Colonic mucosa (tissue), 4 donors: ENCODE data around the gene TRABD2B. TPM values are rescaled to one million over a fixed set of nuclear protein-coding genes. Genes with fewer than 3 reads are reported as not detected.

Experiments used
- DNase-seq: peaks from one replicate; pipeline ENCODE4 v3.0.0-alpha.2; 2020
- H3K27ac ChIP-seq: fragments of 200-600 bp; one replicate; pipeline ENCODE4 v1.8.0; 2021
- H3K27me3 ChIP-seq: fragments of 200-600 bp; one replicate; pipeline ENCODE4 v1.8.0; 2021
- H3K36me3 ChIP-seq: fragments of 200-600 bp; one replicate; pipeline ENCODE4 v1.8.0; 2021
- H3K4me1 ChIP-seq: fragments of 200-600 bp; one replicate; pipeline ENCODE4 v1.8.0; 2021; ENCODE audit warnings: mild to moderate bottlenecking
- H3K4me3 ChIP-seq: fragments of 200-600 bp; one replicate; pipeline ENCODE4 v1.8.0; 2021
- H3K9ac ChIP-seq, 2 donors: one replicate each; pipeline ENCODE4 v1.7.0; 2013; ENCODE audit warnings: control low read depth in 2 of 2, low read depth in 2 of 2, low read length in 2 of 2
- H3K9me3 ChIP-seq: fragments of 200-600 bp; one replicate; pipeline ENCODE4 v1.8.0; 2021
- intact Hi-C: fragments of 100-400 bp; cut with DNase I; formaldehyde crosslinking; loops from one replicate; pipeline ENCODE4 v1.14.1; 2022
- total RNA-seq, 2 donors: library from RNA; stranded (reverse); fragmentation: NEBNext Ultra II Directional in 1 of 2; extraction: Animal tissue kit (Norgen Biotek cat#: 25700) in 1 of 2; gene quantifications; one replicate each; pipeline ENCODE4 v1.2.1, GENCODE V29; 2021
- TF ChIP-seq, protein P1 (sequence below): fragments of 200-600 bp; IDR thresholded peaks from one replicate; pipeline ENCODE4 v1.8.0; 2022; ENCODE audit warnings: antibody characterized with exemption, mild to moderate bottlenecking
- donor health status: healthy.
- donor health status: DM: no; HTN: no; CAD: no.
- donor health status: DM: no; HTN: no; CAD: no.

The TRABD2B gene
- total RNA-seq, 2 donors from 2014 or later, result 0.42 to 0.77 TPM

- no peaks in the 10 kb centered on the region for H3K4me1 ChIP-seq
- TF ChIP-seq, protein P1, sequence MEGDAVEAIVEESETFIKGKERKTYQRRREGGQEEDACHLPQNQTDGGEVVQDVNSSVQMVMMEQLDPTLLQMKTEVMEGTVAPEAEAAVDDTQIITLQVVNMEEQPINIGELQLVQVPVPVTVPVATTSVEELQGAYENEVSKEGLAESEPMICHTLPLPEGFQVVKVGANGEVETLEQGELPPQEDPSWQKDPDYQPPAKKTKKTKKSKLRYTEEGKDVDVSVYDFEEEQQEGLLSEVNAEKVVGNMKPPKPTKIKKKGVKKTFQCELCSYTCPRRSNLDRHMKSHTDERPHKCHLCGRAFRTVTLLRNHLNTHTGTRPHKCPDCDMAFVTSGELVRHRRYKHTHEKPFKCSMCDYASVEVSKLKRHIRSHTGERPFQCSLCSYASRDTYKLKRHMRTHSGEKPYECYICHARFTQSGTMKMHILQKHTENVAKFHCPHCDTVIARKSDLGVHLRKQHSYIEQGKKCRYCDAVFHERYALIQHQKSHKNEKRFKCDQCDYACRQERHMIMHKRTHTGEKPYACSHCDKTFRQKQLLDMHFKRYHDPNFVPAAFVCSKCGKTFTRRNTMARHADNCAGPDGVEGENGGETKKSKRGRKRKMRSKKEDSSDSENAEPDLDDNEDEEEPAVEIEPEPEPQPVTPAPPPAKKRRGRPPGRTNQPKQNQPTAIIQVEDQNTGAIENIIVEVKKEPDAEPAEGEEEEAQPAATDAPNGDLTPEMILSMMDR, result no peak
Observed at GRCh38 chr1:47780469-47780995, 216.7 kb downstream of the TRABD2B start.

GRCh38 chr1:47779613-47780012 is 217.6 kb downstream of the TRABD2B start:
- H3K27ac ChIP-seq, result no peak overlapping the region
- H3K4me1 ChIP-seq, result no peaks in the 10 kb centered on the region
- intact Hi-C loops, result no loop called here
- no peaks in the 10 kb centered on the region for H3K27me3 ChIP-seq
- H3K9me3 ChIP-seq, result no peaks in the 10 kb centered on the region
- DNase-seq, result no peak
- TF ChIP-seq, protein P1, result no peak
- no peaks in the 10 kb centered on the region for H3K36me3 ChIP-seq
- no peak overlapping the region for H3K4me3 ChIP-seq
- H3K9ac ChIP-seq, result no peak overlapping the region

More at GRCh38 chr1:47780469-47780995, 216.7 kb downstream of the TRABD2B start:
- Histone ChIP-seq H3K27ac (no peak overlapping the region), H3K36me3 (no peaks in the 10 kb centered on the region), H3K27me3 (no peaks in the 10 kb centered on the region), H3K9me3 (no peaks in the 10 kb centered on the region), H3K4me3 (no peak overlapping the region), H3K9ac (no peak overlapping the region)
- no peak for DNase-seq
- intact Hi-C loops, result no loop called here

DNA sequence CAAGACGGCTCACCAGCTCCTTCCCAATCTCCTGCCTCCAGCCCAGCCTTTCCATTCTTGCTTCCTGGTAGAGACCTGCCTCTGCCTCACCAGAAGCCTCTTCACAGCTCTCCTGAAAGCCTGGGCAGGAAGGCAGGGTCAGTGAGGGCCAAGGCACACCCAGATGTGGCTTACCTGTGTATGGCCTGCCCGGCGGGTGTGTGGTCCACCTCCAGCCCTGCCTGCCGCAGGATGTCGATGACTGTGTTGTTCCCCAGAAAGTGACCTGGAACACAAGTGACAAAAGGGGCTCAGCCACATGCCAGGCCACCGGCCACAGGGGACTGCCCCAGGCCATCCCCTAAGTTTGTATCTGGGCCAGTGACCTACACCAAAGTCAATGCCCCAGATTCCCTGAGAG is 218.9 kb downstream of the TRABD2B start:
- no peak for DNase-seq
- intact Hi-C loops, result no loop called here
- TF ChIP-seq, protein P1, result no peak
- no peak overlapping the region for H3K27ac ChIP-seq
- H3K36me3 ChIP-seq, result no peaks in the 10 kb centered on the region
- H3K9ac ChIP-seq, result no peak overlapping the region
- H3K4me1 ChIP-seq, result no peaks in the 10 kb centered on the region
- H3K9me3 ChIP-seq, result no peaks in the 10 kb centered on the region
- no peak overlapping the region for H3K4me3 ChIP-seq
- H3K27me3 ChIP-seq, result no peaks in the 10 kb centered on the region

DNA sequence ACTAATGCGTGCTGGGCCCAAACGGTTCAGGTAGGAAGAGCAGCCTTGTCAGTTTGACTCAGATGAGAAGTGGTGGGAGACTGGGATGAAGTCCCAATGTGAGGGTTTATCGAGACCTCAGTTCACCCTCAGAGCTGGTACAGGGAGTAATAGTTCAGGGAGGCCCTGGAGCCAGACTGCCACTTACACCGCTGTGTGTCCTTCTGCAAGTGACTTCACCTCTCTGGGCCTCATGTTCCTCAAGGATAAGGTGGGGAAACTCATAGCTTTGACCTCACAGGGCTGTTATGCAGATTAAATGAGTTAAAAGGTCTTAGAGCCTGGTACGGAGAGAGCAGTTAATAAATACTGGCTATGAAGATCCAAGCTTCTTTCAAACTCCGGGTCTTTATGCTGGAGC is 219.9 kb downstream of the TRABD2B start:
- intact Hi-C loops, result no loop called here
- H3K9me3 ChIP-seq, result no peaks in the 10 kb centered on the region
- H3K9ac ChIP-seq, result no peak overlapping the region
- H3K4me3 ChIP-seq, result no peak overlapping the region
- TF ChIP-seq, protein P1, result no peak
- H3K27ac ChIP-seq, result no peak overlapping the region
- no peak for DNase-seq
- H3K4me1 ChIP-seq, result no peaks in the 10 kb centered on the region
- H3K27me3 ChIP-seq, result no peaks in the 10 kb centered on the region
- no peaks in the 10 kb centered on the region for H3K36me3 ChIP-seq

DNA sequence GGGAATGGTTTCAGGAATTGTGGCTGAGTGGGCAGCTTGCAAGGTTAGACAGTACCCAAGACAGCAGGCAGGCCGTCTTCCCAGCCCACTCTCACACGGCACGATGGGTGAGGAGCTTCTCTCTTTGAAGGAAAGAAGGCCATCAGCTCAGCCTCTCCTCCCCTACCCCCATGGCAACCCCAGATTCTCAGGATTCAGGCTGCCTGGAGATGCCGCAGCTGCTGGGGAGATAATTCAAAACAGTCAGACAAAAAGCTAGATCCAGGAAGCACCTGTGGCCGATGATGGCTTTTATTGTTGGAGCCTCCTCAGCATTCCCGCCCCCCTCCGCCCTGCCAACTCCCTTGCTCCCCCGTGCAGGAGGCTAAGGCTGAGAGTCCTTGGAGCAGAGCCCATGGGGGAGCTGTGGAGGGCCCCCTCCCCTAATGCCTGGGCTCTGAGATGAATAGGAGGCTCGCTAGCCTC is 220.5 kb downstream of the TRABD2B start:
- no peaks in the 10 kb centered on the region for H3K36me3 ChIP-seq
- intact Hi-C loops, result no loop called here
- no peak overlapping the region for H3K4me3 ChIP-seq
- H3K4me1 ChIP-seq, result no peaks in the 10 kb centered on the region
- TF ChIP-seq, protein P1, result no peak
- H3K27me3 ChIP-seq, result no peaks in the 10 kb centered on the region
- H3K9ac ChIP-seq, result no peak overlapping the region
- no peak for DNase-seq
- no peak overlapping the region for H3K27ac ChIP-seq
- no peaks in the 10 kb centered on the region for H3K9me3 ChIP-seq
